Measurements from ENCODE around the gene KCNK4. TPM values are rescaled to one million over a fixed set of nuclear protein-coding genes. Genes with fewer than 3 reads are reported as not detected.
"Not testable (repeated sequence)": the region's sequence is repeated elsewhere in the genome, so short reads cannot be mapped to it uniquely, and the experiment has no call there.

Gene KCNK4
- total RNA-seq, 1 donor from 2014 or later: not detected

DNA sequence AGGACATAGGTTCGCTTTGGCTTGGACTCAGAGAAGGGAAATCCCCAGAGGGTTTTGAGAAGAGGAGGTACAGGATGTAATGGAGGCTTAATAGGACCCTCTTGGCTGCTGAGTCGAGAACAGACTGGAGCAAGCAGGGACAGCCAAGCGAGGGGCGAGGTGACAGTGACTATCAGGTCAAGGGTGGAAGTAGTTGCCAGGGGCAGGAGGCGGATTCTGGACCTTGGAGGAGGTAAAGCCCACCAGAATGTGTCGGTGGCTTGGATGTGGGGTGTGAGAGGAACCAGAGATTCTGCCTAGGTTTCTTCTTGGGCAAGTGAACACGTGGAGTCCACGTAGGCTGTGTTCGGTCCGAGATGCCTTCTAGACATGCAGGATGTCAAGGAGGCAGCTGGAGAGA is 21.8 kb downstream of the KCNK4 start:
- intact Hi-C loops (cut with DNase I): no loop called here
- Histone ChIP-seq H3K27me3 (no peaks in the 10 kb centered on the region), H3K4me1 (peaks cover 0 to 5% of the 10 kb centered on the region in 2 donors), H3K27ac (peak overlapping the region in 1 of 2 donors; percentile 48), H3K4me3 (no peak overlapping the region), H3K36me3 (peaks cover 10 to 18% of the 10 kb centered on the region in 2 donors), H3K9me3 (no peaks in the 10 kb centered on the region)
- no peak for TF ChIP-seq CTCF (IDR thresholded peaks at IDR 0.05)
- no peak for DNase-seq (ENCODE audit: low spot score in 2 of 2)

GRCh38 chr11:64313491-64314145 is 22.5 kb downstream of the KCNK4 start:
- peaks cover 0 to 5% of the 10 kb centered on the region in 2 donors for H3K4me1 ChIP-seq
- no peak overlapping the region for H3K4me3 ChIP-seq
- intact Hi-C loops (cut with DNase I): no loop called here
- no peak for TF ChIP-seq CTCF (IDR thresholded peaks at IDR 0.05)
- H3K36me3 ChIP-seq: peaks cover 10 to 18% of the 10 kb centered on the region in 2 donors
- DNase-seq (ENCODE audit: low spot score in 2 of 2): peak in 1 of 2 donors; percentile 85
- no peaks in the 10 kb centered on the region for H3K9me3 ChIP-seq
- H3K27me3 ChIP-seq: no peaks in the 10 kb centered on the region
- H3K27ac ChIP-seq: peak overlapping the region; percentile 48 to 66

DNA sequence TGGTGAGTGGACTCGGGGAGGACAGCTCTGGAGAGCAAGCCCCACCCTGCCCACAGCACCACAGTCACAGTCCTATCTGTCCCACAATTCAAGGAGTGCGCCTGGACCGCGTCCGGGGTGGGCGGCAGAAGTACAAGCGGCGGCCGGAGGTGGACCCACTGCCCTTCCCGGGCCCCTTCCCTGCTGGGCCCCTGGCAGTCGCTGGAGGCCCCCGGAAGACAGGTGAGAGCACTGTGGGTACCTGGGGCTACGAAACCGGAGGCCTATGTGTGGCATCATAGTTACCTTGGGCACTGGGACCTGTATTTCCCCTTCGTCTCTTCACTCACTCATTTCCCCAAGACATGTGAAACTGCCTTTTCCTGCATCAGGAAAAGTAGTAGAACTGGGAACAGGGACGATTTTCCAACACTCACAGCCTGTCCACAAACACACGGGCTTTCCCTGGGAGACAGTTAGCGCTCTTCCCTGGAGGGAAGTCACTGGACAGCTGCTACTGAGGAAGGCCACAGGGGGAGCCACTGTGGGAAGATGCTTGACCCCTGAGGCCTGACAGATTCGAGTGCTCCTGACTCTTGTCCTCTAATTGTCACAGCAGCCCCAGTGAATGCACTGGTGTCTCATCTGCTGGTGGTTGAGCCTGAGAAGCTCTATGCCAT is 23.2 kb downstream of the KCNK4 start:
- peaks cover 10 to 18% of the 10 kb centered on the region in 2 donors for H3K36me3 ChIP-seq
- H3K4me1 ChIP-seq: peaks cover 4 to 9% of the 10 kb centered on the region in 2 donors
- no peaks in the 10 kb centered on the region for H3K9me3 ChIP-seq
- no peak for DNase-seq (ENCODE audit: low spot score in 2 of 2)
- peak overlapping the region; percentile 38 to 66 for H3K27ac ChIP-seq
- no peak overlapping the region for H3K4me3 ChIP-seq
- H3K27me3 ChIP-seq: no peaks in the 10 kb centered on the region
- intact Hi-C loops (cut with DNase I): no loop called here
- TF ChIP-seq CTCF (IDR thresholded peaks at IDR 0.05): no peak

DNA sequence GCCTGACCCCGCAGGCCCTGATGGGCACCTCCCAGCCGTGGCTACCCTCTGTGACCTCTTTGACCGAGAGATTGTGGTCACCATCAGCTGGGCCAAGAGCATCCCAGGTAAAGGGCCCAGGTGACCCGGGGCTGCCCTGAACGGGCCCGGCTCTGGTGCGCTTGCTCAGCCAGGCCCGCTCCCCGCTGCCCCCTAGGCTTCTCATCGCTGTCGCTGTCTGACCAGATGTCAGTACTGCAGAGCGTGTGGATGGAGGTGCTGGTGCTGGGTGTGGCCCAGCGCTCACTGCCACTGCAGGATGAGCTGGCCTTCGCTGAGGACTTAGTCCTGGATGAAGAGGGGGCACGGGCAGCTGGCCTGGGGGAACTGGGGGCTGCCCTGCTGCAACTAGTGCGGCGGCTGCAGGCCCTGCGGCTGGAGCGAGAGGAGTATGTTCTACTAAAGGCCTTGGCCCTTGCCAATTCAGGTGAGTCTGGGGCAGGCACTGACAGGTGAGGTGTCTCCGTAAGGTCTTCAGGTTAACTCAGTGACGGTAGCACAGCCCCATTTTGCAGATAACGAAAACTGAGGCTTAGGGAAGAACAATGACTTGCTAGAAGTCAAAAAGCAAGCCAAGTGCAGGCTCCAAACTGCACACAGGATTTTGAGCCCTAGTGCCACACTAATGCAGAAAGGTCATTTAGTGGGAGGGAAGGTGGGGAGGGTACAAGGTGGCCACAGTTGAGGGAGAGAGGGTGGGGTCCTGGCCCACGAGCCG is 23.9 kb downstream of the KCNK4 start:
- Histone ChIP-seq H3K4me3 (no peak overlapping the region), H3K9me3 (no peaks in the 10 kb centered on the region), H3K36me3 (peaks cover 10 to 18% of the 10 kb centered on the region in 2 donors), H3K27ac (no peak overlapping the region), H3K27me3 (no peaks in the 10 kb centered on the region), H3K4me1 (peaks cover 7 to 10% of the 10 kb centered on the region in 2 donors)
- DNase-seq (ENCODE audit: low spot score in 2 of 2): no peak
- intact Hi-C loops (cut with DNase I): no loop called here
- no peak for TF ChIP-seq CTCF (IDR thresholded peaks at IDR 0.05)

DNA sequence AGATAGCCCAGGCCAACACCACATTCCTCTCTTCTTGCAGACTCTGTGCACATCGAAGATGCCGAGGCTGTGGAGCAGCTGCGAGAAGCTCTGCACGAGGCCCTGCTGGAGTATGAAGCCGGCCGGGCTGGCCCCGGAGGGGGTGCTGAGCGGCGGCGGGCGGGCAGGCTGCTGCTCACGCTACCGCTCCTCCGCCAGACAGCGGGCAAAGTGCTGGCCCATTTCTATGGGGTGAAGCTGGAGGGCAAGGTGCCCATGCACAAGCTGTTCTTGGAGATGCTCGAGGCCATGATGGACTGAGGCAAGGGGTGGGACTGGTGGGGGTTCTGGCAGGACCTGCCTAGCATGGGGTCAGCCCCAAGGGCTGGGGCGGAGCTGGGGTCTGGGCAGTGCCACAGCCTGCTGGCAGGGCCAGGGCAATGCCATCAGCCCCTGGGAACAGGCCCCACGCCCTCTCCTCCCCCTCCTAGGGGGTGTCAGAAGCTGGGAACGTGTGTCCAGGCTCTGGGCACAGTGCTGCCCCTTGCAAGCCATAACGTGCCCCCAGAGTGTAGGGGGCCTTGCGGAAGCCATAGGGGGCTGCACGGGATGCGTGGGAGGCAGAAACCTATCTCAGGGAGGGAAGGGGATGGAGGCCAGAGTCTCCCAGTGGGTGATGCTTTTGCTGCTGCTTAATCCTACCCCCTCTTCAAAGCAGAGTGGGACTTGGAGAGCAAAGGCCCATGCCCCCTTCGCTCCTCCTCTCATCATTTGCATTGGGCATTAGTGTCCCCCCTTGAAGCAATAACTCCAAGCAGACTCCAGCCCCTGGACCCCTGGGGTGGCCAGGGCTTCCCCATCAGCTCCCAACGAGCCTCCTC is 24.8 kb downstream of the KCNK4 start:
- Histone ChIP-seq H3K36me3 (peaks cover 14 to 25% of the 10 kb centered on the region in 2 donors), H3K4me3 (peak overlapping the region in 1 of 2 donors; percentile 75), H3K4me1 (peaks cover 7 to 10% of the 10 kb centered on the region in 2 donors), H3K27ac (peak overlapping the region; percentile 95 to 99)
- intact Hi-C loops (cut with DNase I); H3K9me3 ChIP-seq; DNase-seq (ENCODE audit: low spot score in 2 of 2); H3K27me3 ChIP-seq: not testable (repeated sequence)

Data from ascending aorta (tissue), 2 donors.